Left colon (tissue), 2 donors: ENCODE data around the gene ERMP1. TPM values are rescaled to one million over a fixed set of nuclear protein-coding genes. Genes with fewer than 3 reads are reported as not detected.

Experiments
- ATAC-seq: fragments of 200-7000 bp; cut with Tn5 transposase; one replicate; pipeline ENCODE4 v1.9.1; 2020; ENCODE audit warnings: mild to moderate bottlenecking, moderate library complexity
- DNase-seq, 2 donors: peaks; one replicate each; pipeline ENCODE4 v3.0.0-alpha.2; 2020
- intact Hi-C, 2 donors: fragments of 100-400 bp; cut with DNase I in 1 of 2; cut with micrococcal nuclease in 1 of 2; formaldehyde crosslinking; loops; one replicate each; pipeline versions ENCODE4 v1.11.2 to v1.14.0; 2022; cut with DNase I, micrococcal nuclease
- total RNA-seq, 2 donors: library from RNA; stranded (reverse); fragmentation: NEBNext Ultra II Directional; extraction: Animal tissue kit (Norgen Biotek cat#: 25700); gene quantifications; one replicate each; pipeline ENCODE4 v1.2.1, GENCODE V29; 2021
- donor health status: DM: no; HTN: no; CAD: no.
- donor health status: DM: yes; HTN: yes; CAD: no.

The ERMP1 gene
- total RNA-seq, 2 donors from 2014 or later, result 33.6 to 44.5 TPM

GRCh38 chr9:5749306-5749705 lies 83.6 kb downstream of the ERMP1 start:
- intact Hi-C loops, result no loop called here
- DNase-seq (no peak), ATAC-seq (no peak)

GRCh38 chr9:5748438-5748837 lies 84.5 kb downstream of the ERMP1 start:
- intact Hi-C loops, result no loop called here
- no peak for ATAC-seq
- DNase-seq, result no peak

- ATAC-seq (no peak), DNase-seq (no peak)
- intact Hi-C loops, result no loop called here
Measured at GRCh38 chr9:5743109-5743508, 89.8 kb downstream of the ERMP1 start.

- ATAC-seq (no peak), DNase-seq (no peak)
- intact Hi-C loops, result no loop called here
Measured at GRCh38 chr9:5736563-5737346, 96.2 kb downstream of the ERMP1 start.

- DNase-seq (no peak), ATAC-seq (no peak)
- intact Hi-C loops, result no loop called here
Measured at GRCh38 chr9:5735072-5735471, 97.8 kb downstream of the ERMP1 start.

Other genes with a start within 250 kb of the ERMP1 start
- gene RIC1, start 204.0 kb downstream of the ERMP1 start, total RNA-seq, result 10 to 100 TPM; 15.2 to 16.9 TPM
- gene MLANA, start 57.8 kb upstream of the ERMP1 start, total RNA-seq, result not detected
- 1 to 10 TPM; 7.1 to 9.5 TPM for gene RANBP6, start 182.5 kb upstream of the ERMP1 start, total RNA-seq